PC-3 (cell line): Measurements from ENCODE around the gene GPRC5D. TPM values are rescaled to one million over a fixed set of nuclear protein-coding genes. Genes with fewer than 3 reads are reported as not detected.

Source experiments
- ATAC-seq: fragments of 200-7000 bp; cut with Tn5 transposase; 2 replicates; pipeline ENCODE4 v1.9.1; 2020; ENCODE audit warnings: mild to moderate bottlenecking, moderate library complexity
- BruUV-seq: library from RNA; stranded (reverse); fragments of 400-500 nt; replicated peaks from 2 replicates; lab custom pipeline; 2021; lab: Mats Ljungman, UMichigan
- CTCF ChIA-PET: fragments of 300-600 bp; sonication (Branson Sonifier 250); formaldehyde crosslinking; loops from one replicate; lab custom pipeline; 2022; ENCODE audit warnings: antibody characterized with exemption; lab: Charles Lee
- POLR2A ChIA-PET: fragments of 300-600 bp; sonication (Branson Sonifier 250); formaldehyde crosslinking; loops from one replicate; lab custom pipeline; 2022; ENCODE audit warnings: antibody characterized with exemption; ENCODE audit not compliant: unreplicated experiment; lab: Charles Lee
- DNase-seq: peaks from one replicate; pipeline ENCODE4 v3.0.0-alpha.2; 2015
- H2AFZ ChIP-seq: fragments of 300-600 bp; sonication (generic); 2 replicates; pipeline ENCODE4 v1.6.0; 2016; ENCODE audit warnings: antibody characterized with exemption, low read length
- H3F3A ChIP-seq: fragments of 300-600 bp; sonication (generic); one replicate; pipeline ENCODE4 v1.6.0; 2017; ENCODE audit warnings: antibody characterized with exemption, low read length, control low read depth, mild to moderate bottlenecking; ENCODE audit not compliant: unreplicated experiment
- H3K27ac ChIP-seq: fragments of 300-600 bp; sonication (generic); 2 replicates; pipeline ENCODE4 v1.5.1; 2016; ENCODE audit warnings: mild to moderate bottlenecking, low read length
- H3K27me3 ChIP-seq: fragments of 300-600 bp; sonication (generic); 2 replicates; pipeline ENCODE4 v1.6.1; 2016; ENCODE audit warnings: low read length, mixed read lengths
- H3K36me3 ChIP-seq: fragments of 300-600 bp; sonication (generic); 2 replicates; pipeline ENCODE4 v1.6.1; 2016; ENCODE audit warnings: low read depth, mixed run types, low read length, mixed read lengths
- H3K4me1 ChIP-seq: fragments of 300-600 bp; sonication (generic); 2 replicates; pipeline ENCODE4 v1.5.1; 2016; ENCODE audit warnings: low read length; ENCODE audit not compliant: insufficient read depth
- H3K4me2 ChIP-seq: fragments of 300-600 bp; sonication (generic); 2 replicates; pipeline ENCODE4 v1.6.0; 2016; ENCODE audit warnings: low read length
- H3K4me3 ChIP-seq: fragments of 300-600 bp; sonication (generic); 2 replicates; pipeline ENCODE4 v1.5.1; 2016; ENCODE audit warnings: mild to moderate bottlenecking, low read length, mixed read lengths
- H3K79me2 ChIP-seq: fragments of 300-600 bp; sonication (generic); 2 replicates; pipeline ENCODE4 v1.6.1; 2017; ENCODE audit warnings: low read length, mixed read lengths
- H3K9ac ChIP-seq: fragments of 300-600 bp; sonication (generic); 2 replicates; pipeline ENCODE4 v1.6.0; 2016; ENCODE audit warnings: mild to moderate bottlenecking, low read length
- H3K9me2 ChIP-seq: fragments of 300-600 bp; sonication (generic); replicated peaks from 2 replicates; pipeline ENCODE4 v1.6.1; 2016; ENCODE audit warnings: mixed run types, low read length, mixed read lengths
- H3K9me3 ChIP-seq: fragments of 300-600 bp; sonication (generic); 2 replicates; pipeline ENCODE4 v1.6.1; 2016; ENCODE audit warnings: low read length, mixed read lengths
- H4K20me1 ChIP-seq: fragments of 300-600 bp; sonication (generic); 2 replicates; pipeline ENCODE4 v1.6.1; 2016; ENCODE audit warnings: low read length, mixed read lengths
- CTCF ChIP-seq: fragments of 300-600 bp; sonication (generic); conservative IDR thresholded peaks from 2 replicates; pipeline ENCODE4 v1.5.1; 2017; ENCODE audit warnings: antibody characterized with exemption, low read depth, mild to moderate bottlenecking, low read length
- EZH2 ChIP-seq: fragments of 300-600 bp; sonication (generic); IDR thresholded peaks from one replicate; pipeline ENCODE4 v1.6.1; 2017; ENCODE audit warnings: antibody characterized with exemption, mild to moderate bottlenecking, low read length; ENCODE audit not compliant: unreplicated experiment
- EZH2phosphoT487 ChIP-seq: fragments of 300-600 bp; sonication (generic); IDR thresholded peaks from 2 replicates; pipeline ENCODE4 v1.6.1; 2018; ENCODE audit warnings: mild to moderate bottlenecking, antibody characterized with exemption, low read length, borderline replicate concordance
- intact Hi-C: fragments of 100-400 bp; cut with micrococcal nuclease; formaldehyde crosslinking; loops from 2 replicates; pipeline ENCODE4 v1.9.0; 2023
- total RNA-seq: library from RNA; depleted of rRNA; stranded (reverse); fragments of >200 nt; gene quantifications from 2 replicates; pipeline ENCODE4 v1.2.3, GENCODE V29; 2014

Gene GPRC5D
- total RNA-seq, 1 experiment from 2014 or later: not detected

DNA sequence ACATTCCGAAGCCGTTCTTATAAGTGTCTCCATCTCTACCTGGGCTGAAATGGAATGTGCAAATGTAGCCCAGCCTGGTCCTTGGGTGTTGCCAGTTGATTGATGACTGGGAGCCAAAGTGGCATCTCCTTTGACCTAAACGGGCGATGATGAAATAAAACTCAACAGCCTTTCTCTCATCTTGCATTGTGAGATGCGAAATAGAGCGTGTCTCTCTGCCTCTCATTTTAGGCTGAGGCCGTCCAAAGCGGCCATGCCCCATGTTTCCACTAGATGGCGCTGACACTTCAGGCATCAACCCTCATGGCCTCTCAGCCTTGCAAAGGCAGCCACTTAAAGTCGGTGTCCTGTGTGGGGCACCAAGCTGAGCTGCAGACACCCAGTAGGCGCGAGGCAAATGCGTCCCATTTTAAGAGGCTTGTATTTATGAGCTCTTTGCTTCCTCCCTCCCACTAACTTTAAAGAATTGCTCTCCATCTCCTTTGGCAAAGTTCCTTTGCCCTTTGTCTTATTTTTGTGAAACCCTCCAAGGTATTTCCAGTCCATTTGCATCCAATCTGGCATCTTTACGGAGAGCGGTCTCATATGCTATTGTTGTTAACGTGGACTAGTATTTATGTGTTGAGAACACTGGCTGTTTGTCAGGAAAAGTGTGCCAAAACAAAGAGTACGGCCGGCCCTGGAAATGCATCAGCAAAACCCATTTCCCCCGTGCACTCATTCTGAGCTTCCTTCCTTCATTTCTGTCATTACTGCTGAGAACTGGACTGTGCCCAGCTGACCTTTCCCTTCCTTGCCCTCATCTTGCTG, 35.6 kb downstream of the GPRC5D start:
- Histone ChIP-seq H2AFZ (no peak overlapping the region), H3F3A (peaks cover 24% of the 10 kb centered on the region), H3K4me2 (no peak overlapping the region), H3K9me3 (no peaks in the 10 kb centered on the region), H3K27me3 (no peaks in the 10 kb centered on the region), H3K4me1 (peaks cover 22% of the 10 kb centered on the region; the same call in 1 of the 2 replicates), H3K9ac (no peak overlapping the region), H3K27ac (no peak overlapping the region), H3K79me2 (peaks cover 44% of the 10 kb centered on the region), H3K9me2 (no peaks in the 10 kb centered on the region), H4K20me1 (peaks cover 44% of the 10 kb centered on the region), H3K4me3 (no peak overlapping the region), H3K36me3 (peaks cover 43% of the 10 kb centered on the region)
- intact Hi-C loops: loop anchor here (1.0 to 5.0 kb wide), 4 partner anchors 60 to 306 kb away; no protein-coding TSS in a partner anchor
- ATAC-seq (peak; percentile 64), DNase-seq (peak; percentile 81)
- ChIA-PET POLR2A (interaction anchor here (0.6 kb wide), 1 partner anchor 86 kb away, joined by 5 read pairs; no protein-coding TSS in a partner anchor), CTCF (interaction anchor here (0.6 to 1.0 kb wide), 2 partner anchors 60 to 163 kb away, joined by 3 to 4 read pairs; no protein-coding TSS in a partner anchor)
- TF ChIP-seq CTCF (peak; percentile 86), EZH2phosphoT487 (no peak)
- BruUV-seq: no TSS peak

- H4K20me1 ChIP-seq: peaks cover 51% of the 10 kb centered on the region
- ChIA-PET POLR2A (no interaction called here), CTCF (no interaction called here)
- H3K36me3 ChIP-seq: peaks cover 48% of the 10 kb centered on the region
- H3K27me3 ChIP-seq: no peaks in the 10 kb centered on the region
- peaks cover 50% of the 10 kb centered on the region for H3K79me2 ChIP-seq
- H3K9me2 ChIP-seq: no peaks in the 10 kb centered on the region
- intact Hi-C loops: loop anchor here (1.0 to 5.0 kb wide), 4 partner anchors 61 to 307 kb away; no protein-coding TSS in a partner anchor
- 0 out of 2 replicates have a peak overlapping the region, but pooled peaks have one; percentile 5 for H3K27ac ChIP-seq
- BruUV-seq: no TSS peak
- no peak overlapping the region for H3K9ac ChIP-seq
- ATAC-seq: peak; percentile 25
- no peak for DNase-seq
- peaks cover 22% of the 10 kb centered on the region; the same call in 1 of the 2 replicates for H3K4me1 ChIP-seq
- TF ChIP-seq EZH2 (no peak), EZH2phosphoT487 (no peak), CTCF (no peak)
- no peaks in the 10 kb centered on the region for H3K9me3 ChIP-seq
- no peak overlapping the region for H3K4me2 ChIP-seq
- no peak overlapping the region for H3K4me3 ChIP-seq
- no peak overlapping the region for H2AFZ ChIP-seq
- H3F3A ChIP-seq: peaks cover 24% of the 10 kb centered on the region
Observed at GRCh38 chr12:12915656-12916055, 36.3 kb downstream of the GPRC5D start.

GRCh38 chr12:12912711-12913110, 39.3 kb downstream of the GPRC5D start:
- no TSS peak for BruUV-seq
- CTCF ChIA-PET: no interaction called here
- intact Hi-C loops: no loop called here
- H3K79me2 ChIP-seq: peaks cover 80% of the 10 kb centered on the region
- no peak for DNase-seq
- H4K20me1 ChIP-seq: peaks cover 78% of the 10 kb centered on the region
- H3K27me3 ChIP-seq: no peaks in the 10 kb centered on the region
- peaks cover 72% of the 10 kb centered on the region for H3K36me3 ChIP-seq
- POLR2A ChIA-PET: no interaction called here
- no peak overlapping the region for H3K27ac ChIP-seq
- no peaks in the 10 kb centered on the region for H3K9me2 ChIP-seq
- no peak overlapping the region for H3K9ac ChIP-seq
- TF ChIP-seq EZH2phosphoT487 (no peak), CTCF (no peak)
- no peak overlapping the region for H3K4me2 ChIP-seq
- peaks cover 20% of the 10 kb centered on the region for H3F3A ChIP-seq
- H3K9me3 ChIP-seq: no peaks in the 10 kb centered on the region
- H3K4me3 ChIP-seq: no peak overlapping the region
- H3K4me1 ChIP-seq: peaks cover 13% of the 10 kb centered on the region; the same call in 1 of the 2 replicates
- no peak for ATAC-seq
- H2AFZ ChIP-seq: no peak overlapping the region
